HG03521 (cell line): ENCODE data around the gene WHRN.

Experiments
- ATAC-seq: cut with Tn5 transposase; IDR thresholded peaks from one replicate; pipeline ENCODE4 v1.9.1; 2021; ENCODE audit warnings: mild to moderate bottlenecking, moderate library complexity; ENCODE audit not compliant: unreplicated experiment

Gene WHRN

DNA sequence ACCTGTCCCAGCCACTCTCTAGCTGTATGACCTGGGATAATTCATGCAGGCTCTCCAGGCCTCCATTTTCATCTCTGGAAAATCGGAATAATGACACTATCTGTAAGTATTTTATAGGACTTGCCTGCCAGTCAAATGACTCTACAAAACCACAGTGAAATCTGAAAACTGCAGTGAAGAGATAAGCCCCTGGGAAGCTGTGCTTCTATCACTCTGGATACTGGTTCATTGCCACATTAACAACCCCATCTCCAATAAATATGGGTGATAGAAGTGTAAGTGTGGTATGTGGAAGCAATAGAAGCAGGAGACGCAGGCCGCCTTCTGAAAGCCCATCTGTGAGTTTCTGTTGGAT lies 31.8 kb downstream of the WHRN start:
- ATAC-seq = no peak

DNA sequence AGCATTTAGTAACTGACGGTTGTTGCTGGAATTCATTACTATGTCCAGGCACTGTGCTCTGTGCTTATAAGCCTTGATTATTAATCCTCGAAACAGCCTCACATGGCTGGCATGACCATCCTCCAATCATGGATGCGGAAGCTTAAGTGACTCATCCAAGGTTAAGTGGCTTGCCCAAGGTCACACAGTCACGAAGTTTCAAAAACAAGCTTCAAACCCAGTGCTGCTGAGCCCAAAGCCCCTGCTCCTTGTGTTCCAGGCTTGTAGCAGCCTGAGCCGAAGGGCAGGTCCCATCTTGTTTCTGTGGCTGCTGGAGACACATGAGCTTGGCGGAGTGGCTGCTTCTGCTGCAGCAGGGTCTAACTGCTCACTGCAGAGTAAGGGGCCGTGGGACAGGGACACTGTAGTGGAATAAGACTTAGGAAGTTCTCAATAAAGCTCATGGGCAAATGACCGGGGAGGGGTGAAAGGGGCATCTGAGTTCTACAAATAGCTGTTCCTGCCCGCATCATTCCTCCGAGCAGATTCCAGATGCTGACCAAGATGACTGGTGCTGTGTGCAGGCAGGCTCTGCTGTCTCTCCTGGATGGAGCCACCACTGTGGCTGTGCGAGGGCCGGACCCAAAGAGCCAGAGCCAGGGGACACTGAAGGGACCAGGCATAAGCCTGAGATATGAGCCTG lies 32.4 kb downstream of the WHRN start:
- no peak for ATAC-seq

DNA sequence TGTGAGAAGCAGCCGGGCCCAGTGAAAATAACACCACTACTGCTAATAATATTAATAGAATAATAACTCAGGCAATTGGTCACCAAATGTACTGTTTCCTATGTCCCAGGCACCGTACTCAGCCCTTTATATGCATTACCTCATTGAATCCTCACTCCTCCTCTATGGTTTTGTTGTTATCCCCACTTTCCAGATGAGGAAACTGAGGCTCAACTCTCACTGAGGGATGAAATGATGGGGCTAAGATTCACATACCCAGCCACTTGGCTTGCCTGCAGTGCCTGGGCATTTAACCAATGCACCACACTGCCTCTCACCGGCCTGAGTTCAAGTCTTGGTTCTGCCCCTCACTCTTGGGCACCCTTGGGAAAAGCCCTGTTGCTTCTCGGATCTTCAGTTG lies 34.1 kb downstream of the WHRN start:
- ATAC-seq = no peak

DNA sequence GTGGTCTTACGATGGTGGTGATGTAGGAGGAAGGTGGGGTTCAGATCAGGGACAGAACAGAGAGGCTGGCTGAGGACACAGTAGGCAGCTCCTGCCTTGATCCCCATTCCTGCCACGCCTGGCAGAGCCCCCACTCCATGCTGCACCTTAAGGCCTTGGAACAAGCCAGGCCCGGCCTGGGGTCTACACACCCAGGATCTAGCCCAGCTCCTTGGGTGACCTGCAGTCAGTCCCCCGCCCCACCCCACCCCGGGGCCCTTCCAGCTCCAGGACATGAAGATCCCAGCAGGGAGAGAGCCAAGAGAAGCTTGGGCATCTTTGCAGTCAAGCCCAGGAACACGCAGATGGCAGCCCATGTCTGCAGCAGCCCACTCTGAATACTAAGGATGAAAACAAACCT lies 34.7 kb downstream of the WHRN start:
- ATAC-seq = no peak

DNA sequence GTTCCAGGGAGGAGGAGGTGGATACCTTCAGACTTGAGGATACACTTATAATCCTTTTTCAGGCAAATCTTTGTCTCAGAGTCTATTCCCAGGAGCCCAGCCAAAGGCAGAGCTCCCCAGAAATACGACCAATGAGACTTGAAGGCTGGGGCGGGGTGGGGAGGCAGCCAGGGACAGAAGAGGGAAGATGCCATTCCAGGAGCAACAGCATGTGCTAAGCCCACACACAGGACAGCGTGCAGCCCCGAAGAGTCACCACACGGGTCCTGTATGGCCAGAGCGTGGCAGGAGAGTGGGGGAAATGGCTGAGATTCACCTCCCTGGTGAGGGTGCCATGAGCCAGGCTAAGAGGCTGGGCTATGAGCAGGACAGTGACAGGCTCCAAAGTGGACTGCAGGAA lies 35.2 kb downstream of the WHRN start:
- no peak for ATAC-seq

DNA sequence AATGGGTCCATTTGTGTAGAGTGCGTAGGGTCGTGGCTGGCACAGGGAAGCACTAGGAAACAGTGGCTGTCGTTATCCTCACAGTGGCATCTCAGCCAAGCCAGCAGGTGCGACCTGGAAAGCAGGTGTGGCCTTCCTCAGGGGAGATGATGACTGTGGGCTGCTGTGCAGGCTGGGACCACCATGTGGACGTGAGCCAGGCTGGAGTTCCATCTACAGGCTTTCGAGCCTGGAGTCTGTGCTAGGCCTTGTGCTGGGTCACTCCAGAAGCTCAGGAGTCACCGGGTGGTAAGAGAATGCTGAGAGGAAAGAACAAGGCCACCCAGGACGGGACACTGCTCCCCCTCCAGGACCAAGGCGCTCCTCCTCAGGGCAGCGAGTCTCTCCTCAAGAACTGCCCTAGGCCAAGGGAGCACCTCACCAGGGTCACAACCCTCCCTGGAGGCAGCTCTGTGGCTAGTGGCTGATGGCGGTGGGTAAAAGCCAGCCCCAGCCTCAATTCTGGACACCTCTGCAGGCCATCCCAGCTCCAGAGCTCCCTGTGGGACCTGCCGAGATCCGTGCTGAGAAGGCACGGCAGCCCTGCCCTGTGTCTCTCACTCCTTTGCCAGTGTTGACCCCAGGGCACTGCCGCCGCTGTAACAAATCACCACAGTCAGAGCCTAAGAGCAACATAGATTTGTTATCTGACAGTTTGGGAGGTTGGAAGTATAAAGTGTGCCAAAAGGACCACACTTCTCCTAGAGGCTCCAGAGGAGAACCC lies 36.0 kb downstream of the WHRN start:
- ATAC-seq = no peak

DNA sequence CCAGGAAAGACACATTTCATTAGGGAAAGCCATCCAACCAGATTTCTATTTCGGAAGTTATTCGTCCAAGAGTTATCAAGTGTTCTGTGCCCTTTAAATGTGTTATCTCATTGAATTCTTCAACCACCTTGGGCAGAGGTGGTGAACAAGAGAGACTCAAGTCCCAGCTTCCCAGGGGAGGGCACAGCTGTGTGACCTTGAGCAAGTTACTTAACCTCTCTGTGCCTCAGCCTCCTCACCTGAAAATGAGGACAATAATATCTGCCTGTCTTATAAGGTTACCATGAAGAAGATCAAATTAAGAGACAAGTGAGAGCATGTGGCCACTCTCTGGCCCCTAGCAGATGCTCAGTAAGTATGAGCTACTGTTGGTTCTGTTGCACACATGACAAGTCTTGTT lies 37.4 kb downstream of the WHRN start:
- ATAC-seq = no peak

DNA sequence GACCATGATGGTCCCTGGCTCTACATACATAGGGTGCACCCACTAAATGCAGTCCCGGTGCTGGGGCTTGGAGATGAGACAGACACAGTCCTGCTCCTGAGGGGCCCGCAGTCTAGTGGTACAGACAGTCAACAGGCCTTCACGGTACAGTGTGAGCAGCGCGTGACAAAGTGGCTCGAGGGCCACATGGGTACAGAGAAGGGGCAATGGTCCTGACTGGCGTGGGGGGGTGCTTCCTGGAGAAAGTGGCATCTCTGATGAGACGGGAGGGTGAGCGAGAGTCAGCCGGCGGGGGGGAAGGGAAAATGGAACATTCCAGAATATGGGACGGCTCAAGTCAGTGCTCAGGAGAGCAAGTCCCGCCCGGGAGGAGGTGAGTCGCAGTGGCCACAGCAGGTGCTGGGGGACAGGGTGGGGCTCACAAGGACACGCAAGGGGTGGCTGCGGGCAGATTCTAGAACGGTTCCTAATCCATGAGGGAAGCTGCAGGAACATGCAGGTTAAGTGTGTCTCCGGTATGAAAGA lies 38.0 kb downstream of the WHRN start:
- ATAC-seq = no peak

DNA sequence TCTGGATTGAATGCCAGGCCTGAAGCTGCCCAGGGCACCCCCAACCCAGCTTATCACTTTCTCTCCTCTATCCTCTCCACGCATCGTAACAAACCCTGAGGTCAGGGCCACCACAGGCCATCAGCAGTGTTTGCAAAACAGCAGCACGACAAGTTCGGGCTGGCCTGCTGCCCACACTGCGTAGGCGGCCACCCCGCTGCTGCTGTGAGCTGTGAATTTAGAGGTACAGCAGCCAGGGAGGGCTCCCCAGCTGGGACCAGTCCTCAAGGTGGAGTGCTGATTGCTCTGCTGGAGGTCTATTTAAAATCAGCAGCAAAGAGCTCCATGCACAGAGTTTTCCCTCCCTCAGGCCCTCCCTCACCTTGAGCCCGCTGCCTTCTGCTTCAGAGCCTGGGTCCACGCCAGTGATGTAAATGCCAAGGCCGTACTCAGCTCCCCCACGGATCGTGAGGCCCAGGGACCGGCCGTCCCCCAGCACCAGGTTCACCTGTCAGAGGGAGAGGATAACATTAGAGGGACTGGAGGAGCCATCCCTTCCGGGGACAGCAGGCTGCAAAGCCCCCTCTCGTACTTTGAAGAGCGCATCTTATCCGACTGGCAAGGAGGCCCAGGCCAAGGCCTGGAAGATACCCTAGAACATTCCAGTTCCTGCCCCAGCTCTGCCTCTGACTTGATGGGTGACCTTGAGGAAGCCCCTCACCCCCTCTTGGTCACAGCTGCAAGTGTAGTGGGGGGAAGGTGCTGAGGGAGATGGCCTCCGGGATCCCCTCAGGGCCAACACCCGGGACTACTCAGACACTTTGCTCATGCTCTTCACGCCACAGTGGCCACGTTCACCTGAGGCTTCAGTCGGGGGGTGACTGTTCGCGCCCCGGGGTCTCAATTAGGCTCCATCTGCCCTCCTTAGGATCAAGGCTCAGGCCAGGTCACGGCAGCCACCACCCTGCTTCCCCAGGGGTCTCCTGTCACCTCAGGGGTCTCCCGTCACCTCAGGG lies 39.1 kb downstream of the WHRN start:
- ATAC-seq = no peak

DNA sequence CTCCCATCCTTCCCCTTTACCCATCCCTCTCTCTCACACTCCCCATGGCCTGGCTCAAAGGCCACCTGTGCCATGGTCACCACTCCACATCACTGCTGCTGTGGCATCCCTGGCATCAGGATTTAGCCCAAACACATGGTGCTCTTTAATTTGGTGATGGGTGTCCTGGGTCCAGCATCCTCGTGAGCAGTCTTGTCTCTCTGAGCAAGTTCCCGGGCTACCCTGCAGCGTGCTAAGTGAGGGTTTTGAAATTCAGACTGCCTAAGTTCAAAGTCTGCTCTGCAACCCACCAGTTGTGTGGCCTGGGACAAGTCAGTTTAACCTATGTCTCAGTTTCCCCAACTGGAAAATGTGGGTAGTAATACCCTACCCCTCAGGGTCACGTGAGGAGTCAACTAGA lies 39.9 kb downstream of the WHRN start:
- no peak for ATAC-seq

DNA sequence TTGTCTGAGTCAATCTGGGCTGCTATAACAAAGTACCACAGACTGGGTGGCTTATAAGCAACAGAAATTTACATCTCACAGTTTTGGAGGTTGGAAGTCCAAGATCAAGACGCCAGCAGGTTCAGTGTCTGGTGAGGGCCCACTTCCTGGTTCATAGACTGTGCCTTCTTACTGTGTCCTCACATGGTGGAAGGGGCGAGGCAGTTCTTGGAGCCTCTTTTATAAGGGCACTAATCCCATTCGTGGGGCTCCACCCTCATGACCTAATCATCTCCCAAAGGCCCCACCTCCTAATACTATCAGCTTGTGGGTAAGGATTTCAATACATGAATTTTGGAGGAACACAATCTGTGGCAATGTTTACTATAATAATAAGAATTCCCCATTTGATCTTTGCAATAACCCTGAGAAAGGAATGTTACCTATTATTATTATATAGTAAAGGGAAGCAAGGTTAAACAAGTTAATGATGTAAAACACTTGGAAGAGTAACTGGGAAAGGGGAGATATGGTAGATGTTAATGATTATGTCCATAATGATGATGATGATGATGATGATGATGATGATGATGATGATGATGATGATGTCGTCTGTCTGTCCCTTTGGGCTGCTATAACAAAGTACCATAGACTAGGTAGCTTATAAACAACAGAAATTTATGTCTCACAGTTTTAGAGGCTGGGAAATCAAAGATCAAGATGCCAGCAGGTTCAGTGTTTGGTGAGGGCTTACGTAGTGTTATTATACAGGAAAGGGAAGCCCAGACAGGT lies 40.8 kb downstream of the WHRN start:
- ATAC-seq = no peak

DNA sequence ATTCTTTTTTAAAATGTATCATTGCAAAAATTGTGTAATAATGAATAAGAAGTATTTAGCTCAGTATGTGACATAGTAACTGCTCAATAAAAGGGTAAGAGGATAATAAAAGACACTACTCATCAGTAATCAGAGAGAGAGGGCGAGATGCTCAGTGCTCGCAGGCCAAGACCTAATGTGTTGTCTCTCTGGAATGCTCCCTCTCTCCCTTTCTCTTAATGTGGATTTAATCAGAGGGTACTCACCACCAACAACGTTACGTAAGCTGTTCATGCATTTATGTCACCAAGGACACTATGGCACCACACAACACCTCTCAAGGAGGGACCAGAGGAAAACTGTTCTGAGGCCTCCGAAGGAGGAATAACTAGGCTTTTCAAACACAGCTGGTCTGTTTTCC lies 42.5 kb downstream of the WHRN start:
- no peak for ATAC-seq

DNA sequence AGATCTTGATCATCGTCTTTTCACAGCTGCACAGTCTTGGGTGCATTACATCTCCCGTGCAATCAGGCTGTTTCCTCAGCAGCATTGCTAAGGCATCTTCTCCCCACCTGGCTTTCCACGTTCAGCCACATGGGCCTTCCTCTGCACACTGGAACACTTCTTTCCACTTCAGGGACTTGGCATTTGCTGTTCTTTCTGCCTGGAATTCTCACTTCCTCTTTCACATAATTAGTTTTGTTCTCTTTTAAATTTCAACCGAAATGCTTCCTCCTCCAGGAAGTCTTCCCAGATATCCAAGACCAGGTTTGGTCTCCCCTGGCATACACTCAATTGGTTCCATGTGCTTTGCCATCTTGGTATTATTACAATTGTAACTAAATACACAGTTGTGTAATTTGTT lies 43.8 kb downstream of the WHRN start:
- no peak for ATAC-seq

DNA sequence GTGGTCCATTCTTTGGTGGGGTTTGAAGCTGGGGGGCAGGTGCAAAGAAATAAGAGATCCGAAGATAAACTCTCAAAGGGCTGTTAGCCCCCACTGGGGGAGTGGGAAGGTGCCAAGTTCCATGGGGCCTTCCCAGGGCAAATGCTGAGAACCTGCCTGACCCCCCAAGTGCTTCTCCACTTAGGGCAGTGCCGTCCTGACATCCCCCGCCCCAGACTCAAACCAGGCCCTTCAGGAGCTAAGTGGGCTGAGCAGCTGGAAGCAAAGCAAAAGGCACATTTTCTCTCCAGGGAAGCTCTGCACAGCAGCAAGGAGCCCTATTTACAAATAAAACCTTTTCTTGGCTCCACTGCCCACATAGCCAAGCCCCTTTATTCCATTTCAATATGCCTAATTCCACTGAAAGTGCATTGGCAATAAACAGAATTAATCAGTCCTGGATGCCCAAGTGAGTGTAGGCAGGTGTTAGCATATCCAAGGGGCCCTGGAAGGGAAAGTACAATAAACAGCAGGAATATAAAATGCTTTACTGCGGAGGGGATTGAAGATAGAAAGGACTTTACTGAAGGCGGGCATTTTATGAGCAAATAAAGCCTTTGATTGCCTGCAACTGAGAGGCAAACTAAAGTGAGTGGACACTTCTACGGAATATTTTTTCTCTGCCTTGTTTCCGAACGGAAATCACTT lies 44.6 kb downstream of the WHRN start:
- no peak for ATAC-seq

DNA sequence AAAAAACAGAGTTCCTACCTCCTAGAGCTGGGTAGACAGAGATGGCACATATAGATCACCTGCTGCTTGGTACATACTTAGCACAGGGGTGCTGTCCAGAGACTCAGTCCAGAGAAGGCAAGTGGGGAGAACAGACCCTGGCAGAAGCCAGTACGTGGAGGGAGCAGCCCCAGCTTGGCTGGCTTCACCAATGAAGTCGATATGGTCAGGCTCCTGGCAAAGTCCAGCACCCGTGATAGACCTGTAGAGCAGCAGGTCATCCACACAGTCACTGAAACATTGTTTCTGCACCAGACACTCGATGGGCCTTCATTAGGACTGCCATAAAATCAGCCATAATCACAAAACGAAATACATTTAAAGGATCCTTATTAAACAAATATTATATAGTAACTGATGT lies 45.8 kb downstream of the WHRN start:
- ATAC-seq = no peak

DNA sequence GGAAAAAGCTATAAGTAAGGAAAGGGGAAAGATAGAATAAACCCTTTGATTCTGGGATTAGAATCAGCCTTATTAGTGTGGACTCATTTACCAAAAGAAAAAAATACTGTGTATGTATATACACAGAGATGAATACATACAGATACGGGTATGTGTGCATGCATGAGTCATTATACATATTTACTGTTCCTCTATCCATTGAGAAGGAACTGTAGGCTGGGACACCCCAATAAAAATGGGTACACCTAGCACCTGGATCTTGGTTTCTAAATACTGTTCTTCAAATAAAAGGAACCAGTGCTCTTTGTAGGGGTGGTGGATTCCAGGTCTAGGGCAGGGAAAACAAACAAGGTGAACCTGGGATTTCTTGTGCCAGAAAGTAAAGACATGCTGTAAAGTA lies 48.3 kb downstream of the WHRN start:
- no peak for ATAC-seq

DNA sequence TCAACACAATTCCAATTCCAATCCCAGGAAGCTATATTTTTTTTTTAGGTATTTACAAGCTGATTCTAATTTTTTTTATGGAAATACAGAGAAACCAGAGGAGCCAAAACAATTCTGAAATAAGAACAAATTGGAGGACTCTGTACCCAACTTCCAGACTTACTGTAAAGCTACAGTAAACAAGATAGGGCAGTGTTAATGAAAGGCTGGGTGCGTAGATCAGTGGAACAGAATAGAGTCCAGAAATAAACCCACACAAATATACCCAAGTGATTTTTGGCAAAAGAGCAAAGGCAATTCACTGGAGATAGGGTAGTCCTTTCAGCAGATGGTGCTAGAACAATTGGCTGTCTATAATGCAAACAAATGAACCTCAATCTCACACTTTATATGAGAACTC lies 50.6 kb downstream of the WHRN start:
- ATAC-seq = no peak

DNA sequence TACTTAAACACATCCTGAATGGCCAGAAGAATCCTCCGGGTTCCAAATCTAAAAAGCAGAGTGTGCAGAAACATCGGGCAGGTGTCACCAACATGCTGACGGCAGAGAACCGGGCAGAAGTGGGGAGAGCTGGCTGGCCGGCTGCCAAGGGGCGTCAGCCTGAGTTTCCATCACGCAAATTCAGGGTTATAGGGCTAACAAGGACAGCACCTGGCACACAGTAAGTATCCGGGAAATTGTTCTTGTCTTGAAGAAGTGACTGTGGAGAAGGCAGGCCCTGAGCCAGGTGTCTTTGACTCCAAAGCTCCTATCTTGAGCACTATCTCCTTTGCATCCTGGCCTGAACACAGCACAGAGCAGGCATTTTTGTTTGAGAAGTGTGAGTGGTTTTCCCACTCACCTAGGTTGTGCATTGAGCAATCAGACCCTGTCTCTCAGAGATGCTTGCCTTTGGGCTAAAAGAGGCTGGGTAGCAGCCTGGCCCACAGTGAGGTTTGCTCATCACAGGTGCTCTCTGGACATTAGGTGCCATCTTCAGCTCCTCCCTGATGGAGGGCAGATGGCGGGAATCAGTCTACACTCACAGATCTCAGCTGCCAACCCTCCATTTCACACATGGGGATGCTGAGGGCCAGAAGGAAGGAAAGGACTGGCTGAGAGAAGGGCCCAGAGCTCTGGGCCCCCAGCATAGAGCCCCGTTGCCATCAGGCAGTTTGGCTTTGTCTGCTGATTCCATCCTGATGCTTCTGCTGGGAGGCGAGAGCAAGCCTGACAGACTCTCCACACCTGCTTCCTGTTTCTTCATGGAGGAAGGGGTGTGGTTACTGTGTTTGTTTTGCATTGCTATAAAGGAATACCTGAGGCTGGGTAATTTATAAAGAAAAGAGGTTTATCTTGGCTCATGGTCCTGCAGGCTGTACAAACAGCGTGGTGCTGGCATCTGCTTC lies 52.8 kb downstream of the WHRN start:
- ATAC-seq = no peak

DNA sequence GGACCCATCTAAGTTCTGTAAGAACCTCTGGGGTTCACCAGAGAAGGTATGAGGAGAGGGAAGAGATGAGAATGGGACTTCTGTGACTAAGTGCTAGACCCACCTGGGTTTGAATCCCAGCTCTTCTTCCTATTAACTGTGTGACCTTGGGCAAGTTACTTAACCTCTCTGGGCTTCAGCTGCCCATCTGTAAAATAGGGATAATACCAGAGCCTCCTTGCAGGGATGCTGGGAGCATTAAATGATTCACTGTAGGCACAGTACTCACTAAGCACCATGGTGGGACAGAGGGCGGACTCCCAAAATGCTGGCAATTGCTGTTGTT lies 53.6 kb downstream of the WHRN start:
- ATAC-seq = no peak
